BE2C (cell line): ENCODE data around the gene PLPP4.

Experiments used
- DNase-seq: peaks from one replicate; pipeline ENCODE4 v3.0.0-alpha.2; 2020
- H3K27me3 ChIP-seq: fragments of 250-450 bp; sonication (Bioruptor Pico); 2 replicates; pipeline ENCODE4 v1.5.1; 2020; ENCODE audit warnings: mild to moderate bottlenecking
- H3K36me3 ChIP-seq: fragments of 250-450 bp; sonication (Bioruptor Pico); 2 replicates; pipeline ENCODE4 v1.5.1; 2020; ENCODE audit warnings: mild to moderate bottlenecking
- H3K4me1 ChIP-seq: fragments of 250-450 bp; sonication (Bioruptor Pico); 2 replicates; pipeline ENCODE4 v1.5.1; 2020
- H3K4me3 ChIP-seq: 2 replicates; pipeline ENCODE4 v1.5.1; 2011; ENCODE audit warnings: low read depth, low read length
- H3K9me3 ChIP-seq: fragments of 250-450 bp; sonication (Bioruptor Pico); 2 replicates; pipeline ENCODE4 v1.5.1; 2020
- CTCF ChIP-seq: IDR thresholded peaks from 2 replicates; pipeline ENCODE4 v1.5.1; 2012; ENCODE audit warnings: mild to moderate bottlenecking, low read depth, low read length

PLPP4 gene

DNA sequence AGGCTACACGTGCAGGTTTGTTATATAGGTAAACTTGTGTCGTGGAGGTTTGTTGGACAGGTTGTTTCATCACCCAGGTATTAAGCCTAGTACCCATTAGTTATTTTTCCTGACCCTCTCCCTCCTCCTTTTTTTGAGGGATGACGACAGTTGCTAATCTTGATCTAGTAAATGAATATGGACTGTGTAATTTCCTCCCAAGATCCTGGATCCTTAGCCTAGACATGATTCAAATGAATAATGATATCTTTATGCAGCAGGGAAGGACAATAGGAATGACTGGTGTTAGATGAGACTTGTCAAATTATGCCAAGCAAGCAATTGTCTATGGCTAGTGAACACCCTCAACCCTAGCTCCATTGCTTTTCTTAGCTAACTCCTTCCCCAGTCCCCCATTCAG is 156.2 kb downstream of the PLPP4 start:
- no peaks in the 10 kb centered on the region for H3K27me3 ChIP-seq
- no peaks in the 10 kb centered on the region for H3K36me3 ChIP-seq
- no peak for DNase-seq
- no peaks in the 10 kb centered on the region for H3K4me1 ChIP-seq
- peaks cover 3% of the 10 kb centered on the region; the same call in 1 of the 2 replicates for H3K9me3 ChIP-seq
- TF ChIP-seq CTCF = no peak
- no peak overlapping the region for H3K4me3 ChIP-seq

DNA sequence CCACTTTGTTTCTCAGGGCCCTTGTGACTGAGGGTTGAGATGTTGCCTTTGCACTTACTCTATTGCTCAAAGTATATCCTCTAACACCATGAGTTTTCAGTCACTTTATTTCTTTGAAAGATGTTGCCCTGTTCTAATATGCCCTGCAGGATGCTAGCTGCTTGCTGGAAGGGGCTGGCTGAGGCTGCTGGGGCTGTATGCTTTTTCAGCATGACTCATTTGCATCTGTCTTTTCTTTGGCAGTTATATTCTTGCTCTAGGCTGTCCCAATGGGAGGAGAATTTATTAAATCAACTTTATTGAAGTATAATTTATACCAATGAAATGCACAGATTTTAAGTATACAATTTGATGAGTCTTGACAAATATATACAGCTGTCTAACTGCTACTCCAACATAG is 157.7 kb downstream of the PLPP4 start:
- H3K27me3 ChIP-seq = no peaks in the 10 kb centered on the region
- H3K9me3 ChIP-seq = peaks cover 3% of the 10 kb centered on the region; the same call in 1 of the 2 replicates
- no peak overlapping the region for H3K4me3 ChIP-seq
- no peak for TF ChIP-seq CTCF
- DNase-seq = no peak
- no peaks in the 10 kb centered on the region for H3K36me3 ChIP-seq
- no peaks in the 10 kb centered on the region for H3K4me1 ChIP-seq

DNA sequence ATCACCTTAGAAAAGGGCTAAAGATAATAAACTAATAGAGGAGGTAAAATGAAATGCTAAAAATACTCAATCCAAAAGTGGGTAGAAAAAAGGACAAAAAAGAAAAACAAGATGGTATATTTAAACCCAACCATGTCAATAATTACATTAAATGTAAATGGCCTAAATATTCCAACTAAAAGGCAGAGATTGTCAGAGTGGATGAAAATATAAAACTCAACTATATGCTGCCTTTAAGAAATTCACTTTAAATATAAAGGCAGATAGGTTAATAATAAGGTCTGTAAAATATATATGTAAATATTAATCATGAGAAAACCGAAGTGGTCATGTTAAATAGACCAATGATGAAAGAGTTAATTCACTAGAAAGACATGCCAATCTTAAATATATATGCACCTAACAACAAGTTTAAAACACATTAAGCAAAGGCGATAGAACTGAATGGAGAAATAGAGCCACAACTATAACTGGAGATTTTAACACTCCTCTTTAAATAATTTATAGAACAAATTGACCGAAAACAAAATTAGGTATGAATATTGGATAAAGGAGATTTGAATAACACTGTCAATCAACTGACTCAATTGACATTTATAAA is 159.4 kb downstream of the PLPP4 start:
- Histone ChIP-seq H3K36me3 (no peaks in the 10 kb centered on the region), H3K9me3 (peaks cover 3% of the 10 kb centered on the region; the same call in 1 of the 2 replicates), H3K4me3 (no peak overlapping the region), H3K4me1 (no peaks in the 10 kb centered on the region), H3K27me3 (no peaks in the 10 kb centered on the region)
- no peak for TF ChIP-seq CTCF
- no peak for DNase-seq

- DNase-seq = no peak
- no peak for TF ChIP-seq CTCF
- no peaks in the 10 kb centered on the region for H3K27me3 ChIP-seq
Measured at GRCh38 chr10:120628197-120628596, 171.2 kb downstream of the PLPP4 start.

GRCh38 chr10:120630266-120630665 is 173.2 kb downstream of the PLPP4 start:
- Histone ChIP-seq H3K4me1 (no peaks in the 10 kb centered on the region), H3K27me3 (no peaks in the 10 kb centered on the region), H3K9me3 (no peaks in the 10 kb centered on the region), H3K36me3 (no peaks in the 10 kb centered on the region), H3K4me3 (no peak overlapping the region)
- no peak for TF ChIP-seq CTCF
- DNase-seq = no peak

More at GRCh38 chr10:120628197-120628596, 171.2 kb downstream of the PLPP4 start:
- Histone ChIP-seq H3K4me1 (no peaks in the 10 kb centered on the region), H3K4me3 (no peak overlapping the region), H3K9me3 (no peaks in the 10 kb centered on the region), H3K36me3 (no peaks in the 10 kb centered on the region)

DNA sequence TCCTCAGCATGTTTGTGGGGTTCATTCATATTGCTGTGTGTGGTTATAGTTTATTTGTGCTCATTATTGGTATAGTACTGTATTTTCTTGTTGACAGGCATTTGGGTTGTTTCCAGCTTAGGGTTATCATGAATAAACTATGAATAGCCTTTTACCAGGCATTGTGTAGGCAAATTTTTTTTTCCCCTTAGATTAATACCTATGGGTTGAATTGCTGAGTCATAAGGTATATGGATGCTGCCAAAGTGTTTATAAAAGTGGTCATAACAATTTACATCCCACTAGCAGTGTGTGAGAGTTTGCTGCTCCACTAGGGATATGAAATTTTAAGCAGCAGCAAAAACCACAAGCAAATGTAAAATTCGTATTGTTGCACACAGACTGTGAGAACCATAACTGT is 175.0 kb downstream of the PLPP4 start:
- no peaks in the 10 kb centered on the region for H3K4me1 ChIP-seq
- DNase-seq = no peak
- H3K36me3 ChIP-seq = no peaks in the 10 kb centered on the region
- H3K4me3 ChIP-seq = no peak overlapping the region
- H3K27me3 ChIP-seq = no peaks in the 10 kb centered on the region
- no peak for TF ChIP-seq CTCF
- no peaks in the 10 kb centered on the region for H3K9me3 ChIP-seq
